GM12878 (cell line): ENCODE data around the gene ZNF567. TPM values are rescaled to one million over a fixed set of nuclear protein-coding genes. Genes with fewer than 3 reads are reported as not detected.

Experiments
- ATAC-seq: fragments of 200-7000 bp; cut with Tn5 transposase; 3 replicates; pipeline ENCODE4 v1.9.1; 2020; ENCODE audit warnings: mild to moderate bottlenecking, moderate library complexity
- BruUV-seq: library from RNA; stranded (reverse); fragments of 400-500 nt; replicated peaks from 2 replicates; lab custom pipeline; 2021; lab: Mats Ljungman, UMichigan
- CTCF ChIA-PET: fragments of 300-600 bp; sonication (Branson Sonifier 250); formaldehyde crosslinking; extraction: SDS; loops from one replicate; lab custom pipeline; 2021; ENCODE audit warnings: inconsistent platforms; lab: Yijun Ruan, JAX
- POLR2A ChIA-PET: fragments of 350-600 bp; formaldehyde crosslinking; extraction: SDS; loops from one replicate; lab custom pipeline; 2021; ENCODE audit warnings: inconsistent platforms; lab: Charles Lee
- RAD21 ChIA-PET: fragments of 300-600 bp; sonication (Branson Sonifier 250); formaldehyde crosslinking; loops from one replicate; lab custom pipeline; 2023; ENCODE audit warnings: antibody characterized with exemption; ENCODE audit not compliant: unreplicated experiment; lab: Charles Lee
- SMC1A ChIA-PET: fragments of 300-600 bp; sonication (Branson Sonifier 250); formaldehyde crosslinking; loops from one replicate; lab custom pipeline; 2023; ENCODE audit not compliant: unreplicated experiment, uncharacterized antibody; lab: Charles Lee
- DNase-seq: peaks from one replicate; pipeline ENCODE4 v3.0.0-alpha.2; 2011; ENCODE audit warnings: low read depth, low spot score
- FAIRE-seq: peaks from 3 replicates; lab custom pipeline; 2011; peaks lifted over from hg19 to GRCh38; lab: Jason Lieb, UNC
- H2AFZ ChIP-seq: 2 replicates; pipeline ENCODE4 v1.6.0; 2011; ENCODE audit warnings: low read depth, low read length, control low read depth; ENCODE audit not compliant: control insufficient read depth
- H3K27ac ChIP-seq: 2 replicates; pipeline ENCODE4 v1.5.1; 2011; ENCODE audit warnings: control low read depth; ENCODE audit not compliant: control insufficient read depth, insufficient read depth
- H3K27me3 ChIP-seq, 2 experiments: replicated peaks in 1 of 2; 2 replicates each; pipeline versions ENCODE4 v1.6.0 to v1.6.1; 2011; ENCODE audit warnings: low read length in 1 of 2; ENCODE audit not compliant: control insufficient read depth in 2 of 2, insufficient read depth in 2 of 2
- H3K36me3 ChIP-seq, 2 experiments: 2 replicates each; pipeline ENCODE4 v1.5.1; 2011; ENCODE audit warnings: low read length in 1 of 2; ENCODE audit not compliant: control insufficient read depth in 2 of 2, insufficient read depth in 2 of 2
- H3K4me1 ChIP-seq: 2 replicates; pipeline ENCODE4 v1.6.1; 2011; ENCODE audit warnings: mild to moderate bottlenecking, low read length, moderate library complexity, mixed read lengths; ENCODE audit not compliant: control insufficient read depth, insufficient read depth
- H3K4me2 ChIP-seq: 2 replicates; pipeline ENCODE4 v1.6.0; 2011; ENCODE audit warnings: control low read depth; ENCODE audit not compliant: control insufficient read depth, insufficient read depth
- H3K4me3 ChIP-seq: fragments of 200-600 bp; sonication (generic); 2 replicates; pipeline ENCODE4 v1.5.1; 2016
- H3K79me2 ChIP-seq: 2 replicates; pipeline ENCODE4 v1.6.0; 2011; ENCODE audit warnings: low read length; ENCODE audit not compliant: control insufficient read depth, insufficient read depth
- H3K9ac ChIP-seq: 2 replicates; pipeline ENCODE4 v1.8.0; 2011; ENCODE audit warnings: low read length, control low read depth, mixed read lengths; ENCODE audit not compliant: control insufficient read depth, insufficient read depth
- H3K9me3 ChIP-seq: replicated peaks from 3 replicates; pipeline ENCODE4 v1.5.1; 2011; ENCODE audit warnings: mild to moderate bottlenecking, low read length; ENCODE audit not compliant: control insufficient read depth, insufficient read depth
- H4K20me1 ChIP-seq: 2 replicates; pipeline ENCODE4 v1.6.0; 2011; ENCODE audit not compliant: control insufficient read depth, insufficient read depth
- CREM ChIP-seq: IDR thresholded peaks from 2 replicates; pipeline ENCODE4 v1.6.1; 2014; ENCODE audit warnings: antibody characterized with exemption, low read depth
- DPF2 ChIP-seq: fragments of 450-650 bp; IDR thresholded peaks from 2 replicates; pipeline ENCODE4 v1.6.1; 2017; ENCODE audit warnings: mild to moderate bottlenecking
- ESRRA ChIP-seq: IDR thresholded peaks from 2 replicates; pipeline ENCODE4 v1.6.1; 2012; ENCODE audit warnings: mild to moderate bottlenecking, low read length, improper control_type of control experiment
- EZH2 ChIP-seq: IDR thresholded peaks from 2 replicates; pipeline ENCODE4 v1.6.1; 2012; ENCODE audit warnings: low read depth, mild to moderate bottlenecking, control low read depth, inconsistent platforms, low read length, borderline replicate concordance; ENCODE audit not compliant: control insufficient read depth
- IRF5 ChIP-seq: fragments of 450-650 bp; IDR thresholded peaks from 2 replicates; pipeline ENCODE4 v1.6.1; 2017; ENCODE audit warnings: borderline replicate concordance
- LARP7 ChIP-seq: fragments of 450-650 bp; IDR thresholded peaks from 2 replicates; pipeline ENCODE4 v1.6.1; 2017; ENCODE audit warnings: mild to moderate bottlenecking
- PKNOX1 ChIP-seq: fragments of 450-650 bp; IDR thresholded peaks from 2 replicates; pipeline ENCODE4 v1.6.1; 2016; ENCODE audit warnings: mild to moderate bottlenecking
- RBBP5 ChIP-seq: fragments of 200-600 bp; sonication (generic); conservative IDR thresholded peaks from 2 replicates; pipeline ENCODE4 v1.6.1; 2016
- SP1 ChIP-seq: IDR thresholded peaks from one replicate; pipeline ENCODE4 v1.6.1; 2011; ENCODE audit warnings: low read depth, low read length
- SPI1 ChIP-seq: IDR thresholded peaks from 2 replicates; pipeline ENCODE4 v1.6.1; 2011; ENCODE audit warnings: low read depth, mild to moderate bottlenecking, low read length, moderate library complexity, borderline replicate concordance; ENCODE audit not compliant: insufficient read depth
- TCF3 ChIP-seq: IDR thresholded peaks from 2 replicates; pipeline ENCODE4 v1.6.1; 2012; ENCODE audit warnings: low read depth, mild to moderate bottlenecking, low read length, borderline replicate concordance; ENCODE audit not compliant: insufficient read depth
- ZNF207 ChIP-seq: fragments of 450-650 bp; IDR thresholded peaks from 2 replicates; pipeline ENCODE4 v1.6.1; 2014; ENCODE audit warnings: antibody characterized with exemption, mild to moderate bottlenecking, borderline replicate concordance
- WGBS: methylation state at CpG from one replicate; pipeline ENCODE4 v1.1.6; 2016; ENCODE audit warnings: low lambda C conversion rate; ENCODE audit not compliant: insufficient replicate concordance, insufficient coverage; ENCODE audit errors: missing lambda C conversion rate; 5-methylcytosine and 5-hydroxymethylcytosine counted together
- in situ Hi-C: fragments of 300-500 bp; cut with MboI; formaldehyde crosslinking; loops from 9 replicates; pipeline ENCODE4 v1.14.3; 2018; ENCODE audit warnings: mixed read lengths
- intact Hi-C: fragments of 100-400 bp; cut with micrococcal nuclease; formaldehyde crosslinking; loops from one replicate; pipeline ENCODE4 v1.14.2; 2022; ENCODE audit not compliant: unreplicated experiment
- polyA plus RNA-seq, 11 experiments: library from polyadenylated mRNA; depleted of rRNA in 4 of 11; unstranded in 6 of 11; stranded (reverse) in 5 of 11; fragments of >200 nt; fragmentation: Nextera tagmentation in 4 of 11; fragmentation: Illumina TruSeq in 1 of 11; extraction: Ambion mirVana in 4 of 11; extraction: Trizol in 1 of 11; gene quantifications; 1 replicate in 1 of 11; 2 replicates in 10 of 11; pipeline versions ENCODE4 v1.2.1 to v1.2.3, GENCODE V29; 2011 to 2016; ENCODE audit warnings: inconsistent platforms in 2 of 11, missing spikeins in 2 of 11, low read depth in 1 of 11
- total RNA-seq, 4 experiments: library from RNA; depleted of rRNA in 3 of 4; stranded (reverse); fragments of >200 nt in 3 of 4; fragmentation: Illumina TruSeq in 1 of 4; extraction: Trizol in 1 of 4; gene quantifications; 2 replicates each; pipeline versions ENCODE4 v1.2.1 to v1.2.3, GENCODE V29; 2013 to 2021
- TF ChIP-seq, protein P1 (sequence below): fragments of 450-650 bp; IDR thresholded peaks from 2 replicates; pipeline ENCODE4 v1.6.1; 2017; ENCODE audit warnings: mild to moderate bottlenecking
- TF ChIP-seq, protein P2 (sequence below): IDR thresholded peaks from 2 replicates; pipeline ENCODE4 v1.6.1; 2012; ENCODE audit warnings: mild to moderate bottlenecking, low read depth, low read length
- TF ChIP-seq, protein P3 (sequence below): IDR thresholded peaks from 2 replicates; pipeline ENCODE4 v1.6.1; 2011; ENCODE audit warnings: mild to moderate bottlenecking, low read depth, low read length, moderate library complexity; ENCODE audit not compliant: insufficient replicate concordance

The ZNF567 gene
- total and polyA plus RNA-seq, 10 of the 15 experiments (the other 5 are each of a cell fraction or from before 2014, with no cell fraction given) = 4.9 to 11.9 (median 8.7) TPM

- H2AFZ ChIP-seq = no peak overlapping the region
- no peak for ATAC-seq
- no peaks in the 10 kb centered on the region for H3K27me3 ChIP-seq
- no peak for TF ChIP-seq SP1
- no peak for TF ChIP-seq ZNF207
- no peak for TF ChIP-seq RBBP5
- TF ChIP-seq SPI1 = no peak
- no peak for TF ChIP-seq DPF2
- TF ChIP-seq LARP7 = no peak
- TF ChIP-seq, protein P1, sequence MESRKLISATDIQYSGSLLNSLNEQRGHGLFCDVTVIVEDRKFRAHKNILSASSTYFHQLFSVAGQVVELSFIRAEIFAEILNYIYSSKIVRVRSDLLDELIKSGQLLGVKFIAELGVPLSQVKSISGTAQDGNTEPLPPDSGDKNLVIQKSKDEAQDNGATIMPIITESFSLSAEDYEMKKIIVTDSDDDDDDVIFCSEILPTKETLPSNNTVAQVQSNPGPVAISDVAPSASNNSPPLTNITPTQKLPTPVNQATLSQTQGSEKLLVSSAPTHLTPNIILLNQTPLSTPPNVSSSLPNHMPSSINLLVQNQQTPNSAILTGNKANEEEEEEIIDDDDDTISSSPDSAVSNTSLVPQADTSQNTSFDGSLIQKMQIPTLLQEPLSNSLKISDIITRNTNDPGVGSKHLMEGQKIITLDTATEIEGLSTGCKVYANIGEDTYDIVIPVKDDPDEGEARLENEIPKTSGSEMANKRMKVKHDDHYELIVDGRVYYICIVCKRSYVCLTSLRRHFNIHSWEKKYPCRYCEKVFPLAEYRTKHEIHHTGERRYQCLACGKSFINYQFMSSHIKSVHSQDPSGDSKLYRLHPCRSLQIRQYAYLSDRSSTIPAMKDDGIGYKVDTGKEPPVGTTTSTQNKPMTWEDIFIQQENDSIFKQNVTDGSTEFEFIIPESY = no peak
- TF ChIP-seq IRF5 = no peak
- no peak for TF ChIP-seq TCF3
- TF ChIP-seq CREM = no peak
- TF ChIP-seq, protein P2, sequence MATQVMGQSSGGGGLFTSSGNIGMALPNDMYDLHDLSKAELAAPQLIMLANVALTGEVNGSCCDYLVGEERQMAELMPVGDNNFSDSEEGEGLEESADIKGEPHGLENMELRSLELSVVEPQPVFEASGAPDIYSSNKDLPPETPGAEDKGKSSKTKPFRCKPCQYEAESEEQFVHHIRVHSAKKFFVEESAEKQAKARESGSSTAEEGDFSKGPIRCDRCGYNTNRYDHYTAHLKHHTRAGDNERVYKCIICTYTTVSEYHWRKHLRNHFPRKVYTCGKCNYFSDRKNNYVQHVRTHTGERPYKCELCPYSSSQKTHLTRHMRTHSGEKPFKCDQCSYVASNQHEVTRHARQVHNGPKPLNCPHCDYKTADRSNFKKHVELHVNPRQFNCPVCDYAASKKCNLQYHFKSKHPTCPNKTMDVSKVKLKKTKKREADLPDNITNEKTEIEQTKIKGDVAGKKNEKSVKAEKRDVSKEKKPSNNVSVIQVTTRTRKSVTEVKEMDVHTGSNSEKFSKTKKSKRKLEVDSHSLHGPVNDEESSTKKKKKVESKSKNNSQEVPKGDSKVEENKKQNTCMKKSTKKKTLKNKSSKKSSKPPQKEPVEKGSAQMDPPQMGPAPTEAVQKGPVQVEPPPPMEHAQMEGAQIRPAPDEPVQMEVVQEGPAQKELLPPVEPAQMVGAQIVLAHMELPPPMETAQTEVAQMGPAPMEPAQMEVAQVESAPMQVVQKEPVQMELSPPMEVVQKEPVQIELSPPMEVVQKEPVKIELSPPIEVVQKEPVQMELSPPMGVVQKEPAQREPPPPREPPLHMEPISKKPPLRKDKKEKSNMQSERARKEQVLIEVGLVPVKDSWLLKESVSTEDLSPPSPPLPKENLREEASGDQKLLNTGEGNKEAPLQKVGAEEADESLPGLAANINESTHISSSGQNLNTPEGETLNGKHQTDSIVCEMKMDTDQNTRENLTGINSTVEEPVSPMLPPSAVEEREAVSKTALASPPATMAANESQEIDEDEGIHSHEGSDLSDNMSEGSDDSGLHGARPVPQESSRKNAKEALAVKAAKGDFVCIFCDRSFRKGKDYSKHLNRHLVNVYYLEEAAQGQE = no peak
- TF ChIP-seq ESRRA = no peak
- no peak for TF ChIP-seq PKNOX1
- TF ChIP-seq, protein P3, sequence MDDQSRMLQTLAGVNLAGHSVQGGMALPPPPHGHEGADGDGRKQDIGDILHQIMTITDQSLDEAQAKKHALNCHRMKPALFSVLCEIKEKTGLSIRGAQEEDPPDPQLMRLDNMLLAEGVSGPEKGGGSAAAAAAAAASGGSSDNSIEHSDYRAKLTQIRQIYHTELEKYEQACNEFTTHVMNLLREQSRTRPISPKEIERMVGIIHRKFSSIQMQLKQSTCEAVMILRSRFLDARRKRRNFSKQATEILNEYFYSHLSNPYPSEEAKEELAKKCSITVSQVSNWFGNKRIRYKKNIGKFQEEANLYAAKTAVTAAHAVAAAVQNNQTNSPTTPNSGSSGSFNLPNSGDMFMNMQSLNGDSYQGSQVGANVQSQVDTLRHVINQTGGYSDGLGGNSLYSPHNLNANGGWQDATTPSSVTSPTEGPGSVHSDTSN = no peak
- no peak for TF ChIP-seq EZH2
- TF ChIP-seq, all 136 proteins: peak for 0
- DNase-seq (no peak), FAIRE-seq (no peak)
- ChIA-PET POLR2A (no interaction called here), SMC1A (no interaction called here), CTCF (no interaction called here), RAD21 (no interaction called here)
- Histone ChIP-seq H3K9ac (no peak overlapping the region), H3K36me3 (peaks cover 0 to 5% of the 10 kb centered on the region in 2 experiments; a peak in 3 of 4 replicates), H4K20me1 (no peaks in the 10 kb centered on the region), H3K4me2 (no peak overlapping the region), H3K27ac (no peak overlapping the region), H3K4me1 (no peaks in the 10 kb centered on the region), H3K79me2 (no peaks in the 10 kb centered on the region), H3K9me3 (peaks cover 8% of the 10 kb centered on the region; the same call in 2 of the 3 replicates), H3K4me3 (no peak overlapping the region)
- 100% methylated on average over 1 of the region's 1 CpG for WGBS
- in situ Hi-C loops = no loop called here
- no TSS peak for BruUV-seq
- intact Hi-C loops = no loop called here
Observed at GRCh38 chr19:36652958-36653357, 34.5 kb upstream of the ZNF567 start.
